Measurements from ENCODE around the gene DCDC1. TPM values are rescaled to one million over a fixed set of nuclear protein-coding genes. Genes with fewer than 3 reads are reported as not detected.

The DCDC1 gene
- total RNA-seq, 1 experiment from 2014 or later: 2.2 TPM

GRCh38 chr11:31000381-31000780 lies 369.2 kb downstream of the DCDC1 start:
- H4K20me1 ChIP-seq (ENCODE audit: insufficient read depth): no peaks in the 10 kb centered on the region
- H3K79me2 ChIP-seq (ENCODE audit: low read depth): no peaks in the 10 kb centered on the region
- no peak for TF ChIP-seq EZH2 (IDR thresholded peaks at IDR 0.05; ENCODE audit: low read depth)
- ChIA-PET CTCF (no interaction called here), POLR2A (ENCODE audit: unreplicated experiment) (no interaction called here)
- H3K9me2 ChIP-seq (ENCODE audit: insufficient read depth): no peaks in the 10 kb centered on the region
- no peaks in the 10 kb centered on the region for H3K4me1 ChIP-seq (replicated peaks; ENCODE audit: insufficient read depth)
- no peak overlapping the region for H2AFZ ChIP-seq
- no peak for DNase-seq
- no peak overlapping the region for H3K4me3 ChIP-seq
- no peaks in the 10 kb centered on the region for H3K27me3 ChIP-seq (ENCODE audit: insufficient read depth, low read depth)
- no peak overlapping the region for H3K4me2 ChIP-seq
- no peaks in the 10 kb centered on the region for H3K9me3 ChIP-seq (ENCODE audit: insufficient read depth, low read depth)
- intact Hi-C loops (cut with micrococcal nuclease; ENCODE audit: unreplicated experiment): no loop called here
- no peaks in the 10 kb centered on the region for H3F3A ChIP-seq (ENCODE audit: insufficient read depth, low read depth)
- no peak overlapping the region for H3K27ac ChIP-seq
- no peaks in the 10 kb centered on the region for H3K36me3 ChIP-seq (ENCODE audit: low read depth)
- no TSS peak for BruUV-seq (replicated peaks)

DNA sequence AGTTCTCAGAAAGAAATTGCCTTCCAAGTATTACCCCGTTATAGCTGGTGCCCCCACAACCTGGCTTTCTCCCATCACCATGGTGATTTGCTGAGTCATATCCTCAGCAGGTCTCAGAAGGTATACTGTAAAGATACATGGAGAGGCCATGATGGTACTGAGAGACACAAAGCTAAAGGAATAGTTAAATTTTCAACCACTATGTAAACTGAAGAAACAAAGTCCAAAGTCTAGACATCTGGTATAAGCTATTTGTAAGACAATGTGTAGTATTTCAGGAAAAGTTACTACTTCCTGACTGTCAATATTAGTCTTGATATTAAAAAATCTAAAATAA lies 377.1 kb downstream of the DCDC1 start:
- ChIA-PET POLR2A (ENCODE audit: unreplicated experiment) (no interaction called here), CTCF (no interaction called here)

GRCh38 chr11:30991802-30992512 lies 377.6 kb downstream of the DCDC1 start:
- ChIA-PET POLR2A (ENCODE audit: unreplicated experiment) (no interaction called here), CTCF (no interaction called here)
- no peak overlapping the region for H2AFZ ChIP-seq
- no peaks in the 10 kb centered on the region for H3K27me3 ChIP-seq (ENCODE audit: insufficient read depth, low read depth)
- no peak overlapping the region for H3K4me3 ChIP-seq
- no peaks in the 10 kb centered on the region for H3K79me2 ChIP-seq (ENCODE audit: low read depth)
- H3K36me3 ChIP-seq (ENCODE audit: low read depth): no peaks in the 10 kb centered on the region
- DNase-seq: no peak
- TF ChIP-seq, protein P1, sequence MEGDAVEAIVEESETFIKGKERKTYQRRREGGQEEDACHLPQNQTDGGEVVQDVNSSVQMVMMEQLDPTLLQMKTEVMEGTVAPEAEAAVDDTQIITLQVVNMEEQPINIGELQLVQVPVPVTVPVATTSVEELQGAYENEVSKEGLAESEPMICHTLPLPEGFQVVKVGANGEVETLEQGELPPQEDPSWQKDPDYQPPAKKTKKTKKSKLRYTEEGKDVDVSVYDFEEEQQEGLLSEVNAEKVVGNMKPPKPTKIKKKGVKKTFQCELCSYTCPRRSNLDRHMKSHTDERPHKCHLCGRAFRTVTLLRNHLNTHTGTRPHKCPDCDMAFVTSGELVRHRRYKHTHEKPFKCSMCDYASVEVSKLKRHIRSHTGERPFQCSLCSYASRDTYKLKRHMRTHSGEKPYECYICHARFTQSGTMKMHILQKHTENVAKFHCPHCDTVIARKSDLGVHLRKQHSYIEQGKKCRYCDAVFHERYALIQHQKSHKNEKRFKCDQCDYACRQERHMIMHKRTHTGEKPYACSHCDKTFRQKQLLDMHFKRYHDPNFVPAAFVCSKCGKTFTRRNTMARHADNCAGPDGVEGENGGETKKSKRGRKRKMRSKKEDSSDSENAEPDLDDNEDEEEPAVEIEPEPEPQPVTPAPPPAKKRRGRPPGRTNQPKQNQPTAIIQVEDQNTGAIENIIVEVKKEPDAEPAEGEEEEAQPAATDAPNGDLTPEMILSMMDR (conservative IDR thresholded peaks at IDR 0.05): no peak
- TF ChIP-seq EZH2 (IDR thresholded peaks at IDR 0.05; ENCODE audit: low read depth): no peak
- H3K27ac ChIP-seq: no peak overlapping the region
- no peak overlapping the region for H3K4me2 ChIP-seq
- H3K4me1 ChIP-seq (replicated peaks; ENCODE audit: insufficient read depth): no peaks in the 10 kb centered on the region
- intact Hi-C loops (cut with micrococcal nuclease; ENCODE audit: unreplicated experiment): no loop called here
- H4K20me1 ChIP-seq (ENCODE audit: insufficient read depth): no peaks in the 10 kb centered on the region
- no peaks in the 10 kb centered on the region for H3F3A ChIP-seq (ENCODE audit: insufficient read depth, low read depth)
- H3K9me2 ChIP-seq (ENCODE audit: insufficient read depth): no peaks in the 10 kb centered on the region
- H3K9me3 ChIP-seq (ENCODE audit: insufficient read depth, low read depth): no peaks in the 10 kb centered on the region
- no TSS peak for BruUV-seq (replicated peaks)

More for the DNA sequence above, 377.1 kb downstream of the DCDC1 start:
- no peak overlapping the region for H3K4me2 ChIP-seq
- no peaks in the 10 kb centered on the region for H3K27me3 ChIP-seq (ENCODE audit: insufficient read depth, low read depth)
- no TSS peak for BruUV-seq (replicated peaks)
- no peak for DNase-seq
- no peak overlapping the region for H3K4me3 ChIP-seq
- no peaks in the 10 kb centered on the region for H3K9me3 ChIP-seq (ENCODE audit: insufficient read depth, low read depth)
- TF ChIP-seq, protein P1 (conservative IDR thresholded peaks at IDR 0.05): no peak
- TF ChIP-seq EZH2 (IDR thresholded peaks at IDR 0.05; ENCODE audit: low read depth): no peak
- no peaks in the 10 kb centered on the region for H3K36me3 ChIP-seq (ENCODE audit: low read depth)
- H3K27ac ChIP-seq: no peak overlapping the region
- H3K9me2 ChIP-seq (ENCODE audit: insufficient read depth): no peaks in the 10 kb centered on the region
- no peaks in the 10 kb centered on the region for H4K20me1 ChIP-seq (ENCODE audit: insufficient read depth)
- H3K79me2 ChIP-seq (ENCODE audit: low read depth): no peaks in the 10 kb centered on the region
- no peaks in the 10 kb centered on the region for H3K4me1 ChIP-seq (replicated peaks; ENCODE audit: insufficient read depth)
- no peaks in the 10 kb centered on the region for H3F3A ChIP-seq (ENCODE audit: insufficient read depth, low read depth)
- H2AFZ ChIP-seq: no peak overlapping the region
- intact Hi-C loops (cut with micrococcal nuclease; ENCODE audit: unreplicated experiment): no loop called here

- Histone ChIP-seq H3K36me3 (ENCODE audit: low read depth) (no peaks in the 10 kb centered on the region), H3K4me3 (no peak overlapping the region), H3K4me1 (replicated peaks; ENCODE audit: insufficient read depth) (no peaks in the 10 kb centered on the region), H3K79me2 (ENCODE audit: low read depth) (no peaks in the 10 kb centered on the region), H2AFZ (no peak overlapping the region), H3K27ac (no peak overlapping the region), H3K9me3 (ENCODE audit: insufficient read depth, low read depth) (no peaks in the 10 kb centered on the region), H3K9me2 (ENCODE audit: insufficient read depth) (no peaks in the 10 kb centered on the region), H4K20me1 (ENCODE audit: insufficient read depth) (no peaks in the 10 kb centered on the region), H3F3A (ENCODE audit: insufficient read depth, low read depth) (no peaks in the 10 kb centered on the region), H3K4me2 (no peak overlapping the region), H3K27me3 (ENCODE audit: insufficient read depth, low read depth) (no peaks in the 10 kb centered on the region)
- no peak for DNase-seq
- intact Hi-C loops (cut with micrococcal nuclease; ENCODE audit: unreplicated experiment): no loop called here
- CTCF ChIA-PET: no interaction called here
- TF ChIP-seq, protein P1 (conservative IDR thresholded peaks at IDR 0.05): no peak
- TF ChIP-seq EZH2 (IDR thresholded peaks at IDR 0.05; ENCODE audit: low read depth): no peak
- POLR2A ChIA-PET (ENCODE audit: unreplicated experiment): no interaction called here
- no TSS peak for BruUV-seq (replicated peaks)
Measured at GRCh38 chr11:30991376-30991775, 378.2 kb downstream of the DCDC1 start.
